Left cardiac atrium (tissue), 2 donors: ENCODE results near the gene BTN2A1. TPM values are rescaled to one million over a fixed set of nuclear protein-coding genes. Genes with fewer than 3 reads are reported as not detected.

Experiments
- total RNA-seq, 2 donors: library from RNA; stranded (reverse); fragmentation: NEBNext Ultra II Directional; extraction: Animal tissue kit (Norgen Biotek cat#: 25700); gene quantifications; one replicate each; pipeline ENCODE4 v1.2.1, GENCODE V29; 2021
- donor health status: DM: no; HTN: yes; CAD: no; lungs with severe emphysema.
- donor health status: DM: yes; HTN: yes; CAD: no.

The BTN2A1 gene
- total RNA-seq, 2 donors from 2014 or later: 16.1 to 19.1 TPM

Other genes starting within 250 kb of the BTN2A1 start
- gene BTN3A2, start 92.8 kb upstream of the BTN2A1 start, total RNA-seq: 10 to 100 TPM in 1 of 2 donors, 1 to 10 TPM in 1; 6.8 to 21.3 TPM
- gene BTN2A2, start 74.8 kb upstream of the BTN2A1 start, total RNA-seq: 1 to 10 TPM; 6.1 to 9.8 TPM
- gene BTN3A1, start 55.7 kb upstream of the BTN2A1 start, total RNA-seq: 10 to 100 TPM in 1 of 2 donors, 1 to 10 TPM in 1; 5.7 to 12.4 TPM
- 10 to 100 TPM in 1 of 2 donors, 1 to 10 TPM in 1; 8.9 to 13.3 TPM for gene BTN3A3, start 17.5 kb upstream of the BTN2A1 start, total RNA-seq
- gene BTN1A1, start 42.3 kb downstream of the BTN2A1 start, total RNA-seq: not detected
- gene HMGN4, start 80.4 kb downstream of the BTN2A1 start, total RNA-seq: 10 to 100 TPM; 29.4 to 38.6 TPM
- gene ABT1, start 139.0 kb downstream of the BTN2A1 start, total RNA-seq: 10 to 100 TPM in 1 of 2 donors, 1 to 10 TPM in 1; 8.2 to 10.7 TPM
- 10 to 100 TPM; 15.5 to 16.6 TPM for gene ZNF322, start 201.8 kb downstream of the BTN2A1 start, total RNA-seq